Hematopoietic multipotent progenitor cell treated with erythropoietin and hydrocortisone succinate and interleukin-3 and kit ligand, for 4 days (in vitro differentiated cells): ENCODE results near the gene CEPT1.
"Not testable (repeated sequence)": the region's sequence is repeated elsewhere in the genome, so short reads cannot be mapped to it uniquely, and the experiment has no call there.

Experiments
- DNase-seq: peaks from one replicate; pipeline ENCODE4 v3.0.0-alpha.2; 2015

The CEPT1 gene

DNA sequence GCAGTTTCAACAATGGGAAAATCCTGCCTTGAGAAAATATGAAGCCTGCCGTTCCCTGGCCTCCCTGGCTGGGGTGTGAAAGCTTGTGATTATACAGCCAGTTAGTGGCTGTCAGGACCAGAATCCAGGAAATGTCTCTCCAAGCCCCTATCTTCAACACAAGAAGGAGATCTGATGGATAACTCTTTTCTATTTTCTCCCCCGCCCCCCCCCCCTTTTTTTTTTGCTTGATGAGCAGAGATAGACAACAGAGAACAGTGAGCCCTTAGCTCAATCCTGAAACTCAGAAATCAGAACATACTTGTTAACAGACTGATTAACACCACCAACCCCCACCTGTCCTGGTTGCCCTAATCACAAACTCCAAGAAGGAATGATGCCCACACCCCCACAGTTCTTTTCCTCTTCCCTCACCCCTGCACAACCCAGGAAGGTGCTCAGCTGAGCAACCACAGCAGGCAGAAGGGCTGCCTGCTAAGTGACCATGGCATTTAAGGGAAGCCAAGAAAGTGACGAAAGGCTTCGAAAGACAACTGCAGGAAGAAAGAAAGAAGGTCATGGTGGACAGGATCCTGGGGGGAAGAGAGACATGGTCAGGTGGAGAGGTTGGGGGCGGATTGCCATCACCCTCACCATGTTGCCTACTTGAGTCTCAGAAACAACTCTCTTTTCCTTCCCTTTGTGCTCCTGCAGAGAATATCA lies 72.8 kb downstream of the CEPT1 start:
- DNase-seq: no peak

DNA sequence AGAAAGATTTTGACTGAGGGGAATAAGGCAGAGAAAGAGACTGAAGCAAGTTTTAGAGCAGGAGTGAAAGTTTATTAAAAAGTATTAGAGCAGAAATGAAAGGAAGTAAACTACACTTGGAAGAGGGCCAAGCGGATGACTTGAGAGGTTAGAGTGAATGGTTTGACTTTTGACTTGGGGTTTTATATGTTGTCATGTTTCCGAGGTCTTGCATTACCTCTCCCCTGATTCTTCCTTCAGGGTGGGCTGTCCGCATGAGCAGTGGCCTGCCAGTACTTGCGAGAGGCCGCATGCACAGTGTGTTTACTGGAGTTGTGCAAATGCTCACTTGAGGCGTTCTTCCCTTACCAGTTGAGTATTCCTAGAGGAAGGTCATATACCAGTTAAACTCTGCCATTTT lies 73.4 kb downstream of the CEPT1 start:
- peak; percentile 71 for DNase-seq

DNA sequence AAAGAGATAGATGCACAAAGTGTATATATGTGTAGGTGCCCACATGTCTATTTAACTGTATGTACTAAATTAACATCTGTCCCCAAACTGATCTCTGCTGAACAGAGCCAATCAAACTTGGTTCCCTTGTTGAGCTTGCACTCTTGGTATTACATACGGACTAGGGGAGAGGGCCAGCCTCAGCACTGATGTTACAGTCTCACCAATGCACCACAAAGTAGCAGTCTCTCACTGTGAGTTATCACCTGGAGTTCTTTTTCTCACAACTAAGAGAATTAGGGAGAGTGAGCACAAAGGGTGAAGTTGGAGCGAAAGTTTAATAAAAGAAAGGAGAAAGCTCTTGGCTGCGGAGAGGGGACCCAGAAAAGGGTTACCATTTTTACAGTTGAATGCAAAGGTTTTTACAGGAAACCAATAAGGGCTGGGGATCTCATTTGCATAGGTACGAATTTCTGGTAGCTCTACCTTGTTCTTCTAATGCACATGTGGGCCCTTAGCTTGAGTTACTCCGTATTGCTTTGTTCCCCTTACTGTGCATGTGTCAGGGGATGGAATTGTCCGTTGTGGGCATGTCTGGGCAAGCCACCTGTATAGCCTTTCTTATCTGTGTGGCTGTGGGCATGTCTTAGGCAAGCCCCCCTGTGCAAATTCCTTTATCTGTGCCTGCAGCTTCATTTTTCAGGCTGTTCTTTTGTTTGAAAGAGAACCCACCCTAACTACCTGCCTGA lies 74.2 kb downstream of the CEPT1 start:
- peak; percentile 92 for DNase-seq

DNA sequence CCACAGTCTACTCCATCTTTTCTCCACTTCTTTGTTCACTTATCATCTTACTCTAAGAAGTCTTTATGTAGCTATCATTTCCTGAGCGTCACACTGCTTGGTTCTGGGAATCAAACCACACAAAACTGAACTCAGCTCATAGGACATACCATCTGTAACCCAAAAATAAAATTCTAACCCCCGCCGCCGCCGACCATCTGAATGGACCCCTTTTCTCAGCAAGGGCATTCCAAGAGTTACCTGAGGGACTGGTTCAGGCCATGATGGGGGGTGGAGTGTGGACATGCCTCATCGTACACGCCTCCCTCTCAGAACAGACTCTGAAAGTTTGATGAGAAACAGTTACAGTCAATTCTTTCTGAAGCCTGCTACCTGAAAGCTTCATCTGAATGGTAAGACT lies 74.9 kb downstream of the CEPT1 start:
- DNase-seq: no peak

DNA sequence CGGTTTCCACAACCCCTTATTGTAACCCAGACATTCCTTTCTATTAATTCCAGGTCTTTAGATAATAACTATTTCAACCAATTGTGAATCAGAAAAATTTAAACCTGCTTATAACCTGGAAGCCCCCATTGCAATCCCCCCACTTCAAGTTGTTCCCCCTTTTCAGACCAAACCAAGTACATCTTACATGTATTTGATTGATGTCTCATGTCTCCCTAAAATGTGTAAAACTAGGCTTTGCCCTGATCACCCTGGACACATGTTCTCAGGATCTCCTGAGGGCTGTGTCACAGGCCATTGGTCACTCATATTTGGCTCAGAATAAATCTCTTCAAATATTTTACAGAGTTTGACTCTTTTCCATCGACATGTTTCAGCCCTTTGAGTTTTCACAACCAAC lies 75.3 kb downstream of the CEPT1 start:
- not testable (repeated sequence) for DNase-seq

DNA sequence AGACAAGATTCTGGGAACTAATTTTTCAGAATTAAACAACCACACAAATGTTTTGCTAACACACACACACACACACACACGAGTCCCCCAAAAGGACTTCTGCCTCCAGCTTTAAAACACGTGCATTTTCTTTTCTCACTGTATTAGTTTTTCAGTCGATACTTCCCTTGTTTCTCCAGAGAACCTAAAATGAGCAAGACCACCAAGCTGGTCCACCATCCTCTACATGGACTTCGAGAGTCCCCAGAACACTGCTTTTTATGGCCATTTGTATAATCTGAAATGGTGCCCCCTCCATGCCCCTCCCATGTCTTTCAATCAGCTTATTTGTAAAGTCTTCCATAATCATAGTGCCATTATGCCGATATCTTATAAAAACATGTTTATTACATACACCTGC lies 76.7 kb downstream of the CEPT1 start:
- DNase-seq: no peak

DNA sequence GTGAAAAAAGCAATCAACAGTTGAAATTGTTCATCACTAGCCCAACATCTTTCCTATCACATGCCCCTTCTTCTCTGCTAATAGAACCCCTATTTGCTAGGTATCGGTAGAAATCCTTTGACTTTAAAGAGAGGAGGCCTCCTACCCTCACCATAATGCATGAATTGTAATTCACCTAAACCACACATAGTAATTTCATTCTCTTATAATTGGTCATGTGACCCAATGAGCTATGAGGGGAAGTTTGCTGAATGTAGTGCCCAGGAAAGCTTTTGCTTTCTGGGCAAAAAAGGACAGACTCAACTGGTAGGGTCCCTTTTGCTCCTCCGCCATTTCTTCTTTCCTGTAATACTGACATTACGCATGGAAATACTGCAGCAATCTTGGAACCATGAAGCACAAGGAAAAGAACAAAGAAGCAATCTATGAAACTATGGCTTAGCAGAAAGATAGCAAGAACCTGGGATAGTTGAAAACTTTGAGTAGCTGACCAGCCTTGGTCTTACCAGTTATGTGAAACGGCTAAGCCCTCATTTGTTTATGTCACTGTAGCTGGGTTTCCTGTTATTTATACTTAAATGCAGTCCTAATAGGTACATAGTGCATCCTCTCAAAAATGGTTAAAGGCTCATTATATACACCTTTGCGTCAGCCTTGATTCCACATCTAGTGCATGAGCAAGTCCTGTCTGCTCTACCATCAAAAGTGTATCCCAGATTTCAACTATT lies 77.3 kb downstream of the CEPT1 start:
- DNase-seq: no peak

DNA sequence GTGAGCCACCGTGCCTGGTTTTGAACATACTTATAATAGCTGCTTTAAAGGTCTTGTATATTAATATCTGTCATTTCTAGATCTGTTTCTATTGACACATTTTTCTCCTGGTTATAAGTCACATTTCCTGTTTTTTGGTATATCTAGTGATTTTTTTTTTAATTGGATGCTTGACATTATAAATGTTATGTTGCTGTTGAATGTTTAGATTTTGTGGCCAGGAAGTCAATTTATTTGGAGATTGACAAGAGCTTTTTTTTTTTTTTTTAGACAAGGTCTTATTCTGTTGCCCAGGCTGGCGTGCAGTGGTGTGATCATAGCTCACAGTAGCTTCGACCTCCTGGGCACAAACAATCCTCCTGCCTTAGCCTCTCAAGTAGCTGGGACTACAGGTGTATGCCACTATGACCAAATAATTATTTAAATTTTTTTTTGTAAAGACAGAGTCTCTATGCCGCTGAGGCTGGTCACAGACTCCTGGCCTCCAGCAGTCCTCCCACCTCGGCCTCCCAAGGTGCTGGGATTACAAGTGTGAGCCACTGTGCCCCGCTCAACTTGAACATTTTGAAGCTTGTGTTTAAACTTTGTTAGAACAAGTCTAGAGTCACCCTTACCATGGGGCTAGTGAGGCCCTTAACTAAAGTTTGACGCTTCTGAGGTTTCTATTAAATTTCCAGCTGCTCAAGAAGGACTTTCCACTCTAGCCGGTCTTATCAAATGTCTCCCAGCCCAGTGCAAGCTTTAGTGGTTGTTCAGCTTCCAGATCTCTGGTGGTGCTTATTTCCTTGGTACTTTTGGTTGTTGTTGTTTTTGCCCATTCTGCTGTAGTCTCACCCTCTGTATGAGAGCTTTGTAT lies 78.9 kb downstream of the CEPT1 start:
- peak; percentile 50 for DNase-seq

DNA sequence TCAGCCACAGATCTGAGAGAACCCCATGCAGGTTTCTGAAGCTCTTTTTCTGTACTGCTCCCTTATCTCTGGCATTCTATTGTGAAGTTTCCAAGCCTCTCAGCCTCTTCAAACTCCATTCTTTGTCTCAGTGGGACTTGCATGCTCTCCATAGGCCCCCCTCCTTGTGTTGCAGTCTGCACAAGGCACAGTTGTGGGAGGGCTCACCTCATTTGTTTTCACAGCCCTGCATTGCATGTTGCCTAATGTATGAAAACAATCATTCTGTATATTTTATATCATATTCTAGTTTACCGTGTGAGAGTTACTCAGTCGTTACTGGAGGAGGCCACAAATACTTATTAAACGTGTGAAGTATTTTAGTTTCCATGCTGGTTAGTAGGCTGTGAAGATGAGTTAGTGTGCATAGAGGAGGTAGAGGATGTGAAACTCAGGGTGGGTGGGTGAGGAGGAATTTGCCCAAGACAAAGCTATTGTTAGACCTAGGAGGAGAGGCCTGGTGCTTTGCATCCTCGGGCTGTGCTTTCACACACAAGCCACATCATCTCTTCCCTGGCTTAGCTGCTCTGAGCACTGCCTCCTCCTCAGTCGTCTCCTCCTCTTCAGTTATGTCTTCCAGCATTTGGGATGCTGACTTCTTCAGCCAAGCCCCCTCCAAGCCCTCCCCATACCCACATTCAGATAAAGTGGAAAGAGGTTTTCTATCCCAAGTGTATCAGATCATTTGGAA lies 79.7 kb downstream of the CEPT1 start:
- no peak for DNase-seq

DNA sequence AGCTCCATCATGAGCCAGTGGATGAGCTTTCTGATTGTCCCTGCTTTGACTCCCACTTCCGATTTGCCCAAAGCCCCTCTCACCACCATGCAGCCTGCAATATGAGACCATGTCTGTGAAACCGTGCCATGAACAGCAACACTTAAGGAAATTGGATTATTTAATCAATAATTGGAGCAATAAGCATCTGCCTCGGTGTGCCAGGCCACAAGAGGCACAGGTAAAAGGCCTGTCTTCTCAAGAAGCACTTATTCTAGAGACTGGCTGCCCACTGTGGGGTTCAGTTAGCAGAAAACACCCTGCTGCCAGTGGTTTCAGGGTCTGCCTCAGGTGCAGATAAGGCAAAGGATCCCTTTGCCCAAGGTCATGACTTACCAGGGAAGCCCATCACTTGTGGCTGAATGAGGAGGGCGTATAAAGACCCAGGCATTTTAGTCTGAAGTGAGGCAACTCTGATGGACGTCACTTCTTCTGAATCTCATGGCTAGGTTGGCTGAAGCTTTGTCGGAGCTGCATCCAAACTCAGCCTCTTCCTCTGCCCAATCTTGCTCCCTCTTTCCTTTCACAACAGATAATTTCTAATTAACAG lies 80.4 kb downstream of the CEPT1 start:
- no peak for DNase-seq

DNA sequence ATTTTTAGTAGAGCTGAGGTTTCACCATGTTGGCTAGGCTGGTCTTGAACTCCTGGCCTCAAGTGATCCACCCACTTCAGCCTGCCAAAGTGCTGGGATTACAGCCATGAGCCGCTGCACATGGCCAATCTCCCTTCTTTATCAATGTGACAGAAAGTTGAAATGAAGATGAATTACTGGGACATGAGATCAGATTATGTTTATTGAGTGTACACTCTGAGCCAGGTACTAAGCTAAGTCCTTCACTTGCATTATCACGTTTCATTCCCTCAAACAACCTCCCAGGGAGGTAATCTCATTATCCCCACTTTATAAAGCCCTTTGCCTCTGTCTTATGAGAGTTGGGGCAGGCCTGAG lies 81.2 kb downstream of the CEPT1 start:
- DNase-seq: no peak

DNA sequence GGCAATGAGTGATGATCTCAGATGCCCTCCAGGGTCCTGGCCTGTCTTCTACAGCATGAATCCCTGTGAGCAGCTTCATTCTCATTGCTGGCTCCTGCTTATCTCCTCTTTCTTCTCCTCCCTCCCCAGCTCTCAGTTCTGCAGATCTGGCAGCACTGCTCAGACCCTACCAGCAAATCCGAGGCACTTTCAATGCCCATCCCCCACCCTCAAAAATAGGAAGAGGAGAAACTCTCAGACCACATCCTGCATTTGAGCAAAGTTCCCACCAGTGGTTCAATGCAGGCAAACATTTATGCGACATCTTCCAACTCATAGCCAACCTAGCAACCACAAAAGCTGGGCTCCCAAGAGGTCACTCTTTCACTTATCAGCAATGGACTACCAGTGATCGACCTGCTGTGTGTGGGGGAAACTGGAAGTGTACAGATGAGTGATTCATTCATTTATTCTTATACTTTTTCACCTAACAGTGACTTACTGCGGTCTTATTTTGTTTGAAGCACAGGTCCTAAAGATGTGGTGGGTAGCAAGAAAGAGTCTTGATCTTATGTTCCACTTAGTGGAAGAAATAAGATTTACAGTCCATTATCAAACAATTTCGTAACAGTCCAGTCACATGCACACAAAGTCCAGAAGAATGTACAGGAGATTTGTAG lies 81.7 kb downstream of the CEPT1 start:
- peak; percentile 92 for DNase-seq

DNA sequence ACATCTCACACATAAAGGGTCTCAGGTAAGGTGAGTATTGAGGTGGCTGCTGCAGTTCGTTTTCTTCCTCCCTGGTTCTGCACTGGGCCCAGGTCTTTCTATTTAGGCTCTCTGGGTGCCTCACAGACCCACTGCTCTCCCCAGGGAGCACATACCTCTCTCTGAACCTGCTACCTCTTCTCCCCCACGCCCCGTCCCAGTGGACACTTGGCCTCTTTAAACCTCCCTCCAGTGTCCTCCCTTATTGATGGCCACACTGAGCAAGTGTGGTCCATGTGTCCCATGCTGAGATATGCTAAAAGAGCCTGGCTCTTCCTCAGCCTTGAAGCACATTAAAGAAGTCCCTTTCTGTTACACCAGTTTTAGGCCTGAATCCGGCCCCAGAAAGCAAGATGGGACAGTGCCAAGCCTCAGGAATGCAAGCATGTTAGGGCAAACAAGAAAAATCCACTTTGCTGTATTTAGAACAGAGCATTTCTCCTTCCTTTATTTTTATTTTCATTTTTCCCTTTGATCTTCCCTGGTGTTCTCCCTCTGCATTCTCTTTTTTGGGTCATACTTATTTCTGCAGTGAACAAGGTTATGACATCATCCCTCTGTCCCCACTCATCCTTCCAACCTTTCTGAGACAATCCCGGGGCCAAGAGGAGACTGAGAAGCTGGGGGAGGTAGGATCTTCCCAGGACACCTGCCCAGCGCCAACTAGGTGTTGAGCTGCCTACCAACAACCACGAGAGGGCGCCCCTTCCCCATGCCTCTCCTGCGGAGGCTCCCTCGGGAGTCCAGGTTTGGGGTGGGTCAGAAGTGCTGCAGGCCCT lies 82.5 kb downstream of the CEPT1 start:
- DNase-seq: peak; percentile 84

DNA sequence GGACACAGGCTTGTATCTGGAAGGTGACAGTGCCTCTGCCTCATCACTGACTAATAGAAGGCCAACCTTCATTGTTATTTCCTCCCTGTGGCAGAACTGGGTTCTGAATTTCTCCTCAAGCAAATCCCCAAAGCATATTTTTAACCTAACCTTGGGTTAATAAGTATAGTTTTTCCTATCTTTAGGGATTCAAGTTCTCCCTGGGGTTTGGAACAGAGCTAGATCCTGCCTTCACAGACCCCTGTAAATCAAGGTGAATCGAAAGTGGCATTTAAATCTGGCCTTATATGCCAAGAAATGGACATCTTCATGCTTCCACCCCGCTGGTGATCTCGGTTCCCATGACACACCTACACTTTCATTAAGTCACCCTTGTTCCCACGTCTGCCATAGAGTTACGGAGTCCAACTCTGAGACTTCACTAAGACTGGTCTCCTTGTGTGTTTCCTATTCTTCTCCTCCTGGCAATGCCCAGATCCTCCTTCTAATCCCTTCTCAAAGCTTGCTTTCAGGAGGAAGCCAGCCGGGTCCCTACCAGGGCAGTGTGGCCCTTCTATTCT lies 83.2 kb downstream of the CEPT1 start:
- no peak for DNase-seq

DNA sequence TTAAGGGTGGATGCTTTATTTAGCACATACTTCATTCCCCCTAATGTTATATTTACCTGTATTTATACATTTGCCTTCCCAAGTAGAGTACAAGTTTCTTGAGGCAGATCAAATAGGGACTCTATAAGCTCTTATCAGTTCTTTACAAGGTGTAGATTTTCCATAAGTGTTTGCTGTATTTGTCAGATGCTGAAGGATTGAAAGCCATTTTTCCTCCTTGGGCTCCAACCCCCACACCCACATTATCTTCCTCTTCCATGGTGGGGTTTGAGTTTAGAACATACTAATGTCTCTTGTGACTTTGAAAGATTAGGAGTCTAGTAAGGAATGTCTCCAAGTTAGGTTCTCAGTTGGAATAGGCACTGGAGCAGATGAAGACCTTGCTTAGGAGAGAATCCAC lies 85.1 kb downstream of the CEPT1 start:
- DNase-seq: no peak

DNA sequence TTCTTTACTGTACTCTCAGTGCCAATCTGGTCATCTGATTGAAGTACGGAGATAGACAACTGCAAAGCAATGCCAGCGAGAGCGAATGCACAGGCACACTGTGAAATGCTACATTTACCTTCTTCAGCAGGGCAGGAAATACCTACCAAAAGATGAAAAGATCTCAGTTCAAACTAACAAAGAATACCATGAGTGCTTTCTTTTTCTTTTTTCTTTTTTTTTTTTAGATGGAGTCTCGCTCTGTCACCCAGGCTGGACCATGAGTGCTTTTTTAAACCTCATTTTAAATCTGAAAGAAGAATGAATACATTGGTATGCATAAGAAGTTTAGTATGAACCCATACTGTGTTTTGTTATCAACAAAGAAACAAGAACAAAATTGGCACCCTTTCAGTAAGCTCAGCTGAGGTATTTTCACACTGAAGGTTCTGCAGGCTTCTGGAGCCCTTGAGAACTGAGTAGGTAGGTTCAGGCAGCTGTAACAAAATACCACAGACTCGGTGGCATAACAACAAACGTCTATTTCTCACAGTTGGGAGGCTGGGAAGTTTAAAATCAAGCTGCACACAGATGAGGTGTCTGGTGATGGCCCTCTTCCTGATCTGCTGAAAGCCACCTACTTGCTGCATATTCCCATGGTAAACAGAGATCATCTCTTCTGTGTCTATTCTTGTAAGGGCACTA lies 85.8 kb downstream of the CEPT1 start:
- no peak for DNase-seq

DNA sequence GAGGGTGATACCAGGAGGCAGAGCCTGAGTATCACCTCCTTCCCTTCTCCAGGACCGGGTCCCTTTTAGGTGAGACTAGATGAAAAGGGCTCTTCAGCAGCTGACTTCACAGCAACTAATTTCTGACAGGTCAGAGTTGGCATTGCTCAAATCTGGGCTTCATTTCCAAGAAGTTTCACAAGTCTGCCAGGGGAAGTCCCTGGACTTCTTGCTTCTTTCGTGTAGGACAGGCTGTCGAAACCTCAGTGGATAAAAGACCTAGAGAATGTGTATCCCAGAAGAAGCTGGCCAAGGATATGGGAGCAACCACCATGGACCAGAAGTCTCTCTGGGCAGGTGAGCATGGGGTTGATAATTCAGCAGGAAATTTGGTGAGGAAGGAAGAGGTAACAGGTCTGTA lies 87.4 kb downstream of the CEPT1 start, which contains the start of gene CHI3L2:
TSS of gene CHI3L2 (plus strand) at position 280 of the 400 bp plus-strand sequence. CDS start at position 297, 17 bp downstream.
- no peak for DNase-seq

DNA sequence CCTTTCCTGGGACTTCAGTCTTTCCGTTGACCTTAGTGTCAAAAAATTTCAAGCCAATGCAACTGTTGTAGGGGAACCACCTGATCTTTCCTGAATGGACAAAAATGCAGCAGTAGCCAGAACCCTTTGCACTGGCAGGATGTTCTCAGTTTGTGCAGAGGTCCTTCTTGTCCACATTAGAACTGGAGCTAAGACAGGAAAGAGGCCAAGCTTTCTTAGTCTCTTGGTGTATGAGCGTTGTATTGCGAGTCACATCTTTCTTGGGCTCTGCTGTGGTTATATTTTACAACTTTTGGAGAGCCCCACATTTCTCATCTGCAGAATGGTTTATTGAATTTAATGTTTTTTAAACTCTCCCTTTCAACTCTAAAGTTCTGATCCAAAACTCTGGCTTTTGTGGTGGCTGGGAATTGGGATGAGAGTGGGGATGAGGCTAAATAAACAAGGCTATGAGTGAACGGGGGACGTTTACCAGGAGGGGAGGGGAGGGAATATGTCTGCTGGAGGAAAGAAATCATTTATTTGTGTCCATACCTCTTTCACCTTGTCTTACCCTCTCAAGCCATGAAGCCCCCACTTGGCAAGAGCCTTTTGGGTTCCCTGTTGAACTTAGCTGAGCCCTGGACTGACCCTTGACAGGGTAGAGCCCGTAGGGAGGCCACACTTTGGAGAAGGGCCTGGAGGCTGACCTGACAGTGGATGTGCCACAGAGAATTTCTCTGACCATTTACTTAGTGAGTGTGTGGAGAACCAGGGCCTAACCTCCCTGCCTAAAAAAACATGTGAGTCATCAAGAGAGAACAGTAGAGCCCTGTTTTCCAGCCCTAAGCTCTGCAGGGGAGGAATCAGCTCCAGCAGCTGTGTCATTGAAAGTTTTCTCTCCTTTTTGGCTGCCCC lies 88.1 kb downstream of the CEPT1 start:
- DNase-seq: no peak
